ENCODE results near the gene SPATA21. TPM values are rescaled to one million over a fixed set of nuclear protein-coding genes. Genes with fewer than 3 reads are reported as not detected.

Gene SPATA21
- polyA plus RNA-seq, 1 donor (not counting 4 experiments of a cell fraction or from before 2014, with no cell fraction given) = 0.04 TPM

GRCh38 chr1:16430606-16431005 lies 6.6 kb downstream of the SPATA21 start:
- no peaks in the 10 kb centered on the region for H3K36me3 ChIP-seq (ENCODE audit: control insufficient read depth in 2 of 2, extremely low read depth in 1 of 2, insufficient read depth in 2 of 2, low read length in 2 of 2)
- DNase-seq (ENCODE audit: low read depth, low spot score) (no peak), FAIRE-seq (no peak)
- H3K27me3 ChIP-seq (ENCODE audit: control insufficient read depth, extremely low read depth, insufficient read depth, low read length) = no peaks in the 10 kb centered on the region
- dilution Hi-C loops (cut with MboI; ENCODE audit: extremely low pct_ligation_motif_present, low sequenced_read_pairs) = no loop called here
- no peaks in the 10 kb centered on the region for H3K4me1 ChIP-seq (ENCODE audit: control insufficient read depth, extremely low read depth, insufficient read depth, low read length)
- H3K9me3 ChIP-seq (ENCODE audit: control insufficient read depth, low read depth, low read length) = no peaks in the 10 kb centered on the region
- TF ChIP-seq CTCF (optimal IDR thresholded peaks at IDR 0.05 in 1 of 3, IDR thresholded peaks at IDR 0.05 in 1 of 3, conservative IDR thresholded peaks at IDR 0.05 in 1 of 3; ENCODE audit: extremely low read depth in 1 of 3, insufficient read depth in 2 of 3, low read length in 3 of 3) (no peak), EZH2 (IDR thresholded peaks at IDR 0.05; ENCODE audit: low read length) (no peak)
- H3K4me2 ChIP-seq (ENCODE audit: control insufficient read depth, extremely low read depth, insufficient read depth, low read depth, low read length) = no peak overlapping the region
- no peak overlapping the region for H3K9ac ChIP-seq (ENCODE audit: control insufficient read depth, extremely low read depth, insufficient read depth, low read length)
- H3K27ac ChIP-seq (ENCODE audit: control insufficient read depth, insufficient read depth, low read length) = no peak overlapping the region
- no peaks in the 10 kb centered on the region for H4K20me1 ChIP-seq (ENCODE audit: control insufficient read depth, extremely low read depth, insufficient read depth, low read length)
- no peaks in the 10 kb centered on the region for H3K79me2 ChIP-seq (ENCODE audit: control insufficient read depth, insufficient read depth, low read length)
- H2AFZ ChIP-seq (ENCODE audit: control insufficient read depth, low read length) = no peak overlapping the region
- no peak overlapping the region for H3K4me3 ChIP-seq (ENCODE audit: control insufficient read depth in 2 of 3, extremely low read depth in 1 of 3, insufficient read depth in 2 of 3, low read depth in 1 of 3, low read length in 3 of 3)
- no peaks in the 10 kb centered on the region for H3K9me1 ChIP-seq (ENCODE audit: control insufficient read depth, extremely low read depth, insufficient read depth, low read length)

GRCh38 chr1:16425125-16426025 lies 11.8 kb downstream of the SPATA21 start:
- DNase-seq (ENCODE audit: low read depth, low spot score) = no peak
- H3K9ac ChIP-seq (ENCODE audit: control insufficient read depth, extremely low read depth, insufficient read depth, low read length) = no peak overlapping the region
- H3K9me3 ChIP-seq (ENCODE audit: control insufficient read depth, low read depth, low read length) = no peaks in the 10 kb centered on the region
- H3K36me3 ChIP-seq (ENCODE audit: control insufficient read depth in 2 of 2, extremely low read depth in 1 of 2, insufficient read depth in 2 of 2, low read length in 2 of 2) = no peaks in the 10 kb centered on the region
- H2AFZ ChIP-seq (ENCODE audit: control insufficient read depth, low read length) = no peak overlapping the region
- H3K79me2 ChIP-seq (ENCODE audit: control insufficient read depth, insufficient read depth, low read length) = no peaks in the 10 kb centered on the region
- H3K4me3 ChIP-seq (ENCODE audit: control insufficient read depth in 2 of 3, extremely low read depth in 1 of 3, insufficient read depth in 2 of 3, low read depth in 1 of 3, low read length in 3 of 3) = no peak overlapping the region
- H3K9me1 ChIP-seq (ENCODE audit: control insufficient read depth, extremely low read depth, insufficient read depth, low read length) = no peaks in the 10 kb centered on the region
- TF ChIP-seq EZH2 (IDR thresholded peaks at IDR 0.05; ENCODE audit: low read length) (no peak), CTCF (optimal IDR thresholded peaks at IDR 0.05 in 1 of 3, IDR thresholded peaks at IDR 0.05 in 1 of 3, conservative IDR thresholded peaks at IDR 0.05 in 1 of 3; ENCODE audit: extremely low read depth in 1 of 3, insufficient read depth in 2 of 3, low read length in 3 of 3) (no peak)
- no peaks in the 10 kb centered on the region for H3K27me3 ChIP-seq (ENCODE audit: control insufficient read depth, extremely low read depth, insufficient read depth, low read length)
- no peak for FAIRE-seq
- H4K20me1 ChIP-seq (ENCODE audit: control insufficient read depth, extremely low read depth, insufficient read depth, low read length) = no peaks in the 10 kb centered on the region
- H3K4me2 ChIP-seq (ENCODE audit: control insufficient read depth, extremely low read depth, insufficient read depth, low read depth, low read length) = no peak overlapping the region
- dilution Hi-C loops (cut with MboI; ENCODE audit: extremely low pct_ligation_motif_present, low sequenced_read_pairs) = no loop called here
- H3K4me1 ChIP-seq (ENCODE audit: control insufficient read depth, extremely low read depth, insufficient read depth, low read length) = no peaks in the 10 kb centered on the region
- no peak overlapping the region for H3K27ac ChIP-seq (ENCODE audit: control insufficient read depth, insufficient read depth, low read length)
